ENCODE measurements around the gene SIRT1.
"Not testable (repeated sequence)": the region's sequence is repeated elsewhere in the genome, so short reads cannot be mapped to it uniquely, and the experiment has no call there.

The SIRT1 gene

GRCh38 chr10:67875340-67876238 is 8.9 kb upstream of the SIRT1 start:
- DNase-seq (ENCODE audit: low read depth in 1 of 2, low spot score in 1 of 2): no peak

GRCh38 chr10:67877421-67877820 is 7.0 kb upstream of the SIRT1 start:
- not testable (repeated sequence) for DNase-seq (ENCODE audit: low read depth in 1 of 2, low spot score in 1 of 2)

- DNase-seq (ENCODE audit: low read depth in 1 of 2, low spot score in 1 of 2): no peak
Measured at GRCh38 chr10:67878133-67878532, 6.3 kb upstream of the SIRT1 start.

- DNase-seq (ENCODE audit: low read depth in 1 of 2, low spot score in 1 of 2): no peak
Measured at GRCh38 chr10:67883710-67884312, 645 bp upstream of the SIRT1 start.

GRCh38 chr10:67884842-67885670 is 600 bp downstream of the SIRT1 start:
- DNase-seq (ENCODE audit: low read depth in 1 of 2, low spot score in 1 of 2): peak; percentile 51 to 61

GRCh38 chr10:67893637-67894036 is 9.2 kb downstream of the SIRT1 start:
- DNase-seq (ENCODE audit: low read depth in 1 of 2, low spot score in 1 of 2): no peak

- DNase-seq (ENCODE audit: low read depth in 1 of 2, low spot score in 1 of 2): no peak
Measured at GRCh38 chr10:67903581-67903980, 19.1 kb downstream of the SIRT1 start.

- DNase-seq (ENCODE audit: low read depth in 1 of 2, low spot score in 1 of 2): no peak
Measured at GRCh38 chr10:67912331-67912946, 28.0 kb downstream of the SIRT1 start.

- no peak for DNase-seq (ENCODE audit: low read depth in 1 of 2, low spot score in 1 of 2)
Measured at GRCh38 chr10:67914777-67915340, 30.4 kb downstream of the SIRT1 start.

- no peak for DNase-seq (ENCODE audit: low read depth in 1 of 2, low spot score in 1 of 2)
Measured at GRCh38 chr10:67917169-67917568, 32.7 kb downstream of the SIRT1 start.

- no peak for DNase-seq (ENCODE audit: low read depth in 1 of 2, low spot score in 1 of 2)
Measured at GRCh38 chr10:67917679-67918078, 33.2 kb downstream of the SIRT1 start.

GRCh38 chr10:67921065-67921464 is 36.6 kb downstream of the SIRT1 start:
- DNase-seq (ENCODE audit: low read depth in 1 of 2, low spot score in 1 of 2): no peak

- DNase-seq (ENCODE audit: low read depth in 1 of 2, low spot score in 1 of 2): no peak
Measured at GRCh38 chr10:67923551-67923950, 39.1 kb downstream of the SIRT1 start.

- DNase-seq (ENCODE audit: low read depth in 1 of 2, low spot score in 1 of 2): no peak
Measured at GRCh38 chr10:67924136-67924535, 39.7 kb downstream of the SIRT1 start.

- no peak for DNase-seq (ENCODE audit: low read depth in 1 of 2, low spot score in 1 of 2)
Measured at GRCh38 chr10:67925449-67926005, 41.1 kb downstream of the SIRT1 start.

GRCh38 chr10:67926951-67927350 is 42.5 kb downstream of the SIRT1 start:
- no peak for DNase-seq (ENCODE audit: low read depth in 1 of 2, low spot score in 1 of 2)

GRCh38 chr10:67933199-67933598 is 48.7 kb downstream of the SIRT1 start:
- DNase-seq (ENCODE audit: low read depth in 1 of 2, low spot score in 1 of 2): no peak

- DNase-seq (ENCODE audit: low read depth in 1 of 2, low spot score in 1 of 2): no peak
Measured at GRCh38 chr10:67934336-67934735, 49.9 kb downstream of the SIRT1 start.

- DNase-seq (ENCODE audit: low read depth in 1 of 2, low spot score in 1 of 2): no peak
Measured at GRCh38 chr10:67935223-67935622, 50.8 kb downstream of the SIRT1 start.

- no peak for DNase-seq (ENCODE audit: low read depth in 1 of 2, low spot score in 1 of 2)
Measured at GRCh38 chr10:67936416-67936815, 52.0 kb downstream of the SIRT1 start.

- DNase-seq (ENCODE audit: low read depth in 1 of 2, low spot score in 1 of 2): no peak
Measured at GRCh38 chr10:67943917-67944316, 59.5 kb downstream of the SIRT1 start.

Data from activated CD4-positive, alpha-beta T cell treated with anti-CD3 and anti-CD28 coated beads, Interleukin-2, amount 50 U/mL, for 24 hours (primary cell).